ENCODE measurements around the gene OR6X1.

DNA sequence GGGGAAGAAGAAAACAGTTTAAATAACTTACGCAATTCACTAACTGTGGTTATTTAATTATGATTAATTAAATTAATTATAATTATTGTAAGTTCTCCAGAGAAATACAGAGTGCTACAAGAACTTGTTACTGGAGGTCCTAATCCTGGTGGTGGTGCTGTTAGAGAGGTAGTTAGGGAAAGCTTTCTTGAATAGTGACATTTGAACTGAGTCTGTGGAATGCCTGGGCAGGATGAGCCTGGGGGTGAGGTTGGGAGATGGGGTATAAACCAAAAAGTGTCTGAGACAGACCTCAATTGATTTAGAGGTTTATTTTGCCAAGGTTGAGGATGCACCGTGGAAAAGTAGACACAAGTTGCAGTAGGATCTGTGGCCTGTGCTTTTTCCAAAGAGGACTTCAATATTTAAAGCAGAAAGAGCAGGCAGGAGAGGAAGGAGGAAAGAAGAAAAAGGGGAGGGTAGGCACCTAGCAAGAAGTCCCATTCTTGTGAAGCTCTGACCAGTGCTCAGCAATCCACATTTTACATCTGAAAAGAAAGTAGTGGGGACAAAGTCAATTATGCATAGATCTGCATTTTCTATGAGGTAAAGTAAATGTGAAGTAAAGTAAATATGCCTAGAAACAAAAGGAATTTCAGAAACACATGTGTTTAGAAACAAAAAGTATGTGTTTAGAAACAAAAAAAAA lies 8.4 kb downstream of the OR6X1 start:
- TF ChIP-seq, protein P1, sequence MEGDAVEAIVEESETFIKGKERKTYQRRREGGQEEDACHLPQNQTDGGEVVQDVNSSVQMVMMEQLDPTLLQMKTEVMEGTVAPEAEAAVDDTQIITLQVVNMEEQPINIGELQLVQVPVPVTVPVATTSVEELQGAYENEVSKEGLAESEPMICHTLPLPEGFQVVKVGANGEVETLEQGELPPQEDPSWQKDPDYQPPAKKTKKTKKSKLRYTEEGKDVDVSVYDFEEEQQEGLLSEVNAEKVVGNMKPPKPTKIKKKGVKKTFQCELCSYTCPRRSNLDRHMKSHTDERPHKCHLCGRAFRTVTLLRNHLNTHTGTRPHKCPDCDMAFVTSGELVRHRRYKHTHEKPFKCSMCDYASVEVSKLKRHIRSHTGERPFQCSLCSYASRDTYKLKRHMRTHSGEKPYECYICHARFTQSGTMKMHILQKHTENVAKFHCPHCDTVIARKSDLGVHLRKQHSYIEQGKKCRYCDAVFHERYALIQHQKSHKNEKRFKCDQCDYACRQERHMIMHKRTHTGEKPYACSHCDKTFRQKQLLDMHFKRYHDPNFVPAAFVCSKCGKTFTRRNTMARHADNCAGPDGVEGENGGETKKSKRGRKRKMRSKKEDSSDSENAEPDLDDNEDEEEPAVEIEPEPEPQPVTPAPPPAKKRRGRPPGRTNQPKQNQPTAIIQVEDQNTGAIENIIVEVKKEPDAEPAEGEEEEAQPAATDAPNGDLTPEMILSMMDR (conservative IDR thresholded peaks at IDR 0.05; ENCODE audit: low read length): no peak
- no peak for TF ChIP-seq EZH2phosphoT487 (IDR thresholded peaks at IDR 0.05; ENCODE audit: borderline replicate concordance)
